SK-N-MC (cell line): ENCODE results near the gene SPRR3.

ENCODE experiments used
- EZH2 ChIP-seq: fragments of 200-600 bp; sonication (generic); IDR thresholded peaks from one replicate; pipeline ENCODE4 v1.6.1; 2017; ENCODE audit warnings: antibody characterized with exemption
- FOXP2 ChIP-seq: optimal IDR thresholded peaks from 2 replicates; pipeline ENCODE3; 2011; ENCODE audit warnings: mild to moderate bottlenecking, moderate library complexity; ENCODE audit not compliant: insufficient read depth; ENCODE audit errors: extremely low read length, control extremely low read depth
- POLR2AphosphoS5 ChIP-seq: IDR thresholded peaks from 2 replicates; pipeline ENCODE4 v1.6.1; 2012; ENCODE audit warnings: mild to moderate bottlenecking, low read depth, low read length, borderline replicate concordance

- TF ChIP-seq POLR2AphosphoS5 (no peak), EZH2 (no peak), FOXP2 (no peak)
Measured at GRCh38 chr1:153028766-153029165, 27.2 kb downstream of the SPRR3 start.
